A549 (cell line): ENCODE data around the gene HERC3.
"Not testable (repeated sequence)": the region's sequence is repeated elsewhere in the genome, so short reads cannot be mapped to it uniquely, and the experiment has no call there.

Source experiments
- HDAC2 ChIP-seq: fragments of 200-600 bp; sonication (generic); IDR thresholded peaks from 2 replicates; pipeline ENCODE4 v1.6.1; 2016
- POLR2A ChIP-seq: IDR thresholded peaks from 2 replicates; pipeline ENCODE4 v1.6.1; 2012; ENCODE audit warnings: mild to moderate bottlenecking, low read length
- TF ChIP-seq, protein P1 (sequence below): fragments of >200 bp; sonication (Bioruptor Twin); formaldehyde crosslinking; IDR thresholded peaks from 3 replicates; pipeline ENCODE4 v1.5.1; 2016

DNA sequence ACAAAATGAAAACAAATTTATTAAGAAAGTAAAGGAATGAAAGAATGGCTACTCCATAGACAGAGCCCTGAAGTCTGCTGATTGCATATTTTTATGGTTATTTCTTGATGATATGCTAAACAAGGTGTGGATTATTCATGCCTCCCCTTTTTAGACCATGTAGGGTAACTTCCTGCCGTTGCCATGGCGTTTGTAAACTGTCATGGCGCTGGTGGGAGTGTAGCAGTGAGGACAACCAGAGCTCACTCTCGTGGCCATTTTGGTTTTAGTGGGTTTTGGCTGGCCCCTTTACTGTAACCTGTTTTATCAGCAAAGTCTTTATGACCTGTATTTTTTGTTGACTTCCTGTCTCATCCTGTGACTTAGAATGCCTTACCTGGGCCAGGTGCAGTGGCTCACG lies 17.5 kb downstream of the HERC3 start:
- TF ChIP-seq, protein P1, sequence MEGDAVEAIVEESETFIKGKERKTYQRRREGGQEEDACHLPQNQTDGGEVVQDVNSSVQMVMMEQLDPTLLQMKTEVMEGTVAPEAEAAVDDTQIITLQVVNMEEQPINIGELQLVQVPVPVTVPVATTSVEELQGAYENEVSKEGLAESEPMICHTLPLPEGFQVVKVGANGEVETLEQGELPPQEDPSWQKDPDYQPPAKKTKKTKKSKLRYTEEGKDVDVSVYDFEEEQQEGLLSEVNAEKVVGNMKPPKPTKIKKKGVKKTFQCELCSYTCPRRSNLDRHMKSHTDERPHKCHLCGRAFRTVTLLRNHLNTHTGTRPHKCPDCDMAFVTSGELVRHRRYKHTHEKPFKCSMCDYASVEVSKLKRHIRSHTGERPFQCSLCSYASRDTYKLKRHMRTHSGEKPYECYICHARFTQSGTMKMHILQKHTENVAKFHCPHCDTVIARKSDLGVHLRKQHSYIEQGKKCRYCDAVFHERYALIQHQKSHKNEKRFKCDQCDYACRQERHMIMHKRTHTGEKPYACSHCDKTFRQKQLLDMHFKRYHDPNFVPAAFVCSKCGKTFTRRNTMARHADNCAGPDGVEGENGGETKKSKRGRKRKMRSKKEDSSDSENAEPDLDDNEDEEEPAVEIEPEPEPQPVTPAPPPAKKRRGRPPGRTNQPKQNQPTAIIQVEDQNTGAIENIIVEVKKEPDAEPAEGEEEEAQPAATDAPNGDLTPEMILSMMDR, result not testable (repeated sequence)
- not testable (repeated sequence) for TF ChIP-seq POLR2A, HDAC2
